Panc1 (cell line): ENCODE measurements around the gene CAST. TPM values are rescaled to one million over a fixed set of nuclear protein-coding genes. Genes with fewer than 3 reads are reported as not detected.

Experiments used
- ATAC-seq: fragments of 200-7000 bp; cut with Tn5 transposase; 2 replicates; pipeline ENCODE4 v1.9.1; 2020; ENCODE audit warnings: mild to moderate bottlenecking, moderate library complexity
- BruUV-seq: library from RNA; stranded (reverse); fragments of 400-500 nt; replicated peaks from 2 replicates; lab custom pipeline; 2021; lab: Mats Ljungman, UMichigan
- CTCF ChIA-PET: fragments of 300-600 bp; sonication (Branson Sonifier 250); formaldehyde crosslinking; loops from one replicate; lab custom pipeline; 2022; ENCODE audit warnings: antibody characterized with exemption; lab: Charles Lee
- POLR2A ChIA-PET: fragments of 300-600 bp; sonication (Branson Sonifier 250); formaldehyde crosslinking; loops from one replicate; lab custom pipeline; 2022; ENCODE audit warnings: antibody characterized with exemption; lab: Charles Lee
- DNase-seq: peaks from one replicate; pipeline ENCODE4 v3.0.0-alpha.2; 2010; ENCODE audit warnings: low read depth, low spot score
- H3K27ac ChIP-seq: 2 replicates; pipeline ENCODE4 v1.5.1; 2011; ENCODE audit warnings: mild to moderate bottlenecking, low read length, inconsistent platforms
- H3K27me3 ChIP-seq: fragments of 200-500 bp; sonication (Bioruptor generic); 2 replicates; pipeline ENCODE4 v1.6.0; 2014; ENCODE audit warnings: low read length, inconsistent platforms; ENCODE audit not compliant: control insufficient read depth, insufficient read depth
- H3K36me3 ChIP-seq: fragments of 200-500 bp; sonication (Bioruptor generic); 2 replicates; pipeline ENCODE4 v1.5.1; 2014; ENCODE audit warnings: inconsistent platforms, mild to moderate bottlenecking, low read length, moderate library complexity; ENCODE audit not compliant: control insufficient read depth, insufficient read depth
- H3K4me1 ChIP-seq: 2 replicates; pipeline ENCODE4 v1.5.1; 2011; ENCODE audit warnings: inconsistent platforms, mild to moderate bottlenecking, low read length, moderate library complexity; ENCODE audit not compliant: control insufficient read depth, insufficient read depth
- H3K4me3 ChIP-seq, 2 experiments: 2 replicates each; pipeline ENCODE4 v1.5.1; 2011 to 2012; ENCODE audit warnings: low read depth in 2 of 2, low read length in 2 of 2, mild to moderate bottlenecking in 2 of 2, inconsistent platforms in 1 of 2, moderate library complexity in 1 of 2
- H3K9me3 ChIP-seq: fragments of 200-500 bp; sonication (Bioruptor generic); 2 replicates; pipeline ENCODE4 v1.5.1; 2014; ENCODE audit warnings: low read depth, mild to moderate bottlenecking, inconsistent platforms, low read length, moderate library complexity; ENCODE audit not compliant: control insufficient read depth, insufficient read depth
- CTCF ChIP-seq: fragments of 450-650 bp; IDR thresholded peaks from 2 replicates; pipeline ENCODE4 v1.5.1; 2017; ENCODE audit warnings: mild to moderate bottlenecking
- POLR2AphosphoS5 ChIP-seq: IDR thresholded peaks from 2 replicates; pipeline ENCODE4 v1.6.1; 2012; ENCODE audit warnings: mild to moderate bottlenecking, low read depth, low read length, moderate library complexity
- REST ChIP-seq, 2 experiments: IDR thresholded peaks; 2 replicates each; pipeline ENCODE4 v1.6.1; 2011 to 2012; ENCODE audit warnings: low read depth in 2 of 2, control low read depth in 1 of 2, low read length in 1 of 2, mild to moderate bottlenecking in 1 of 2, moderate library complexity in 1 of 2; ENCODE audit not compliant: insufficient read depth in 1 of 2
- SIN3A ChIP-seq: IDR thresholded peaks from 2 replicates; pipeline ENCODE4 v1.6.1; 2012; ENCODE audit warnings: low read depth, mild to moderate bottlenecking, low read length, moderate library complexity, borderline replicate concordance; ENCODE audit not compliant: insufficient read depth
- TCF7L2 ChIP-seq: IDR thresholded peaks from 2 replicates; pipeline ENCODE4 v1.6.1; 2011; ENCODE audit warnings: mild to moderate bottlenecking, low read depth, low read length, inconsistent platforms
- in situ Hi-C: cut with HindIII; loops from 2 replicates; pipeline ENCODE4 v1.10.0; 2016; ENCODE audit warnings: low sequenced_read_pairs, low pct_unique_long_range_greater_than_20kb
- intact Hi-C: fragments of 100-400 bp; cut with micrococcal nuclease; formaldehyde crosslinking; loops from one replicate; pipeline ENCODE4 v1.10.0; 2022; ENCODE audit not compliant: unreplicated experiment
- total RNA-seq: library from RNA; stranded (reverse); gene quantifications from one replicate; pipeline ENCODE4 v1.2.1, GENCODE V29; 2021; ENCODE audit not compliant: unreplicated experiment

Gene CAST
- total RNA-seq, 1 experiment from 2014 or later = 212 TPM

GRCh38 chr5:96675882-96676281 is 13.7 kb downstream of the CAST start:
- POLR2A ChIA-PET = no interaction called here
- Histone ChIP-seq H3K9me3 (no peaks in the 10 kb centered on the region), H3K4me1 (no peaks in the 10 kb centered on the region), H3K27ac (no peak overlapping the region), H3K4me3 (no peak overlapping the region), H3K36me3 (peaks cover 3% of the 10 kb centered on the region; the same call in 1 of the 2 replicates), H3K27me3 (no peaks in the 10 kb centered on the region)
- no TSS peak for BruUV-seq
- CTCF ChIA-PET = no interaction called here
- ATAC-seq (no peak), DNase-seq (no peak)
- no peak for TF ChIP-seq POLR2AphosphoS5
- intact Hi-C loops = no loop called here
- in situ Hi-C loops = no loop called here

- in situ Hi-C loops = no loop called here
Observed at GRCh38 chr5:96677496-96677895, 15.3 kb downstream of the CAST start.

More at GRCh38 chr5:96677496-96677895, 15.3 kb downstream of the CAST start:
- intact Hi-C loops = no loop called here
- CTCF ChIA-PET = no interaction called here
- DNase-seq (no peak), ATAC-seq (no peak)
- Histone ChIP-seq H3K27me3 (no peaks in the 10 kb centered on the region), H3K4me1 (no peaks in the 10 kb centered on the region), H3K36me3 (peaks cover 3% of the 10 kb centered on the region; the same call in 1 of the 2 replicates), H3K4me3 (no peak overlapping the region), H3K27ac (no peak overlapping the region), H3K9me3 (no peaks in the 10 kb centered on the region)
- POLR2A ChIA-PET = no interaction called here
- BruUV-seq = no TSS peak
- TF ChIP-seq TCF7L2 (no peak), REST (IDR thresholded peaks at IDR 0.05; ENCODE audit: insufficient read depth in 1 of 2, low read depth in 2 of 2, low read length in 1 of 2) (no peak), CTCF (no peak), POLR2AphosphoS5 (no peak), SIN3A (no peak)
